ENCODE results near the gene GRB10. TPM values are rescaled to one million over a fixed set of nuclear protein-coding genes. Genes with fewer than 3 reads are reported as not detected.

GRB10 gene
- polyA plus RNA-seq, 2 of the 4 experiments (the other 2 are of a cell fraction): 23.2 to 37.0 TPM

- TF ChIP-seq NPAS2 (CRISPR knock-in tag; IDR thresholded peaks at IDR 0.05; ENCODE audit: borderline replicate concordance) (no peak), TP53 (CRISPR knock-in tag; IDR thresholded peaks at IDR 0.05) (no peak), JUN (IDR thresholded peaks at IDR 0.05) (peak in 1 of 2 experiments; percentile 76; a peak in 2 of 5 replicates), POLR2A (IDR thresholded peaks at IDR 0.05; ENCODE audit: low read length) (peak; percentile 64), BCL3 (IDR thresholded peaks at IDR 0.05) (0 out of 3 replicates have a peak, but pooled peaks have one; percentile 46)
- Histone ChIP-seq H3K4me2 (peak overlapping the region; percentile 95), H3K4me1 (peaks cover 12% of the 10 kb centered on the region), H3K4me3 (peak overlapping the region; percentile 80), H3K9me3 (peaks cover 9% of the 10 kb centered on the region; the same call in 1 of the 3 replicates), H3K27ac (peak overlapping the region; percentile 91 to 92)
- ATAC-seq (peak; percentile 76 to 84), FAIRE-seq (no peak), DNase-seq (ENCODE audit: low read depth in 1 of 2, low spot score in 1 of 2) (peak; percentile 63 to 72)
- POLR2A ChIA-PET: interaction anchor here (0.5 to 1.5 kb wide), 8 partner anchors 9 to 368 kb away, joined by 3 to 6 read pairs (median 3); no protein-coding TSS in a partner anchor
- 9% methylated on average over 11 of the region's 113 CpGs for WGBS (ENCODE audit: missing lambda C conversion rate)
- CTCF ChIA-PET: interaction anchor here (0.9 to 2.1 kb wide), 4 partner anchors 15 to 348 kb away, joined by 3 to 5 read pairs (median 4); no protein-coding TSS in a partner anchor
Observed at GRCh38 chr7:50793120-50793946, 10.6 kb upstream of the GRB10 start.

GRCh38 chr7:50792342-50793119, 9.8 kb upstream of the GRB10 start:
- CTCF ChIA-PET: interaction anchor here (0.6 to 1.1 kb wide), 4 partner anchors 8 to 74 kb away, joined by 3 read pairs; no protein-coding TSS in a partner anchor
- WGBS (ENCODE audit: missing lambda C conversion rate): 2% methylated on average over 29 of the region's 91 CpGs
- POLR2A ChIA-PET: interaction anchor here (0.5 to 1.5 kb wide), 6 partner anchors 20 to 369 kb away, joined by 3 to 6 read pairs (median 4); no protein-coding TSS in a partner anchor

More at GRCh38 chr7:50792342-50793119, 9.8 kb upstream of the GRB10 start:
- Histone ChIP-seq H3K4me1 (peaks cover 12% of the 10 kb centered on the region), H3K4me3 (peak overlapping the region; percentile 80), H3K4me2 (peak overlapping the region; percentile 95), H3K27ac (peak overlapping the region; percentile 91 to 92), H3K9me3 (peaks cover 8% of the 10 kb centered on the region; the same call in 1 of the 3 replicates)
- ATAC-seq (peak; percentile 41 to 72), FAIRE-seq (no peak), DNase-seq (ENCODE audit: low read depth in 1 of 2, low spot score in 1 of 2) (peak; percentile 47 to 52)
- TF ChIP-seq SREBF2 (IDR thresholded peaks at IDR 0.05) (no peak), TP53 (CRISPR knock-in tag; IDR thresholded peaks at IDR 0.05) (no peak), E2F6 (IDR thresholded peaks at IDR 0.05; ENCODE audit: borderline replicate concordance, low read depth) (peak; percentile 37; the same call in 1 of the 2 replicates), PBX3 (IDR thresholded peaks at IDR 0.05) (no peak), MAX (IDR thresholded peaks at IDR 0.05) (peak; percentile 38; the same call in 1 of the 2 replicates), EP300 (IDR thresholded peaks at IDR 0.05) (no peak), ATOH8 (CRISPR knock-in tag; IDR thresholded peaks at IDR 0.05; ENCODE audit: low read depth) (no peak), FOXS1 (CRISPR knock-in tag; IDR thresholded peaks at IDR 0.05) (no peak), CEBPB (IDR thresholded peaks at IDR 0.05) (no peak), RCOR1 (IDR thresholded peaks at IDR 0.05; ENCODE audit: low read depth, low read length) (no peak), HOXA7 (CRISPR knock-in tag; IDR thresholded peaks at IDR 0.05) (no peak), JUN (IDR thresholded peaks at IDR 0.05) (0 out of 5 replicates have a peak, but pooled peaks of 1 of the 2 experiments have one; percentile 4), POLR2A (IDR thresholded peaks at IDR 0.05; ENCODE audit: low read length) (no peak), NPAS2 (CRISPR knock-in tag; IDR thresholded peaks at IDR 0.05; ENCODE audit: borderline replicate concordance) (no peak), MYC (IDR thresholded peaks at IDR 0.05; ENCODE audit: borderline replicate concordance, low read length) (no peak), HOXB13 (CRISPR knock-in tag; IDR thresholded peaks at IDR 0.05; ENCODE audit: low read depth) (no peak)

Data from A549 (cell line).